ENCODE measurements around the gene ECPAS. TPM values are rescaled to one million over a fixed set of nuclear protein-coding genes. Genes with fewer than 3 reads are reported as not detected.
"Not testable (repeated sequence)": the region's sequence is repeated elsewhere in the genome, so short reads cannot be mapped to it uniquely, and the experiment has no call there.

Gene ECPAS
- total RNA-seq, 1 donor from 2014 or later: 117 TPM

DNA sequence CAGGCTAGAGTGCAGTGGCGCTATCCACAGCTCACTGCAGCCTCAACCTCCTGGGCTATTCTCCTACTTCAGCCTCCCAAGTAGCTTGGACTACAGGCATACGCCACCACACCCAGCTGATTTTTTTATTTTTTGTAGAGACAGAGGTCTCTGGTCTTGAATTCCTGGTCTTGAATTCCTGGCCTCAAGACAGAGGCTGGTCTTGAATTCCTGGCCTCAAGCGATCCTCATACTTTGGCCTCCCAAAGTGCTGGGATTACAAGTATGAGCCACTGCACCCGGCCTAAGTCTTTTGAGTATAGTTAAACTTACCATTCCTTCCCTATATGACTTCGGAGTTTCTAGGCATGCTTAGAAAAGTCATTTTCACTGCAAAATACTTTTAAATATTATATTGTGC lies 29.4 kb downstream of the ECPAS start:
- Mint-ChIP-seq H3K9me3 (ENCODE audit: low read depth) (no peaks in the 10 kb centered on the region), H3K27ac (no peak overlapping the region), H3K4me1 (ENCODE audit: low read depth) (peaks cover 63% of the 10 kb centered on the region), H3K4me3 (ENCODE audit: low read depth) (no peak overlapping the region), H3K36me3 (ENCODE audit: insufficient read depth) (peaks cover 5% of the 10 kb centered on the region), H3K27me3 (no peaks in the 10 kb centered on the region)
- TF ChIP-seq, protein P1, sequence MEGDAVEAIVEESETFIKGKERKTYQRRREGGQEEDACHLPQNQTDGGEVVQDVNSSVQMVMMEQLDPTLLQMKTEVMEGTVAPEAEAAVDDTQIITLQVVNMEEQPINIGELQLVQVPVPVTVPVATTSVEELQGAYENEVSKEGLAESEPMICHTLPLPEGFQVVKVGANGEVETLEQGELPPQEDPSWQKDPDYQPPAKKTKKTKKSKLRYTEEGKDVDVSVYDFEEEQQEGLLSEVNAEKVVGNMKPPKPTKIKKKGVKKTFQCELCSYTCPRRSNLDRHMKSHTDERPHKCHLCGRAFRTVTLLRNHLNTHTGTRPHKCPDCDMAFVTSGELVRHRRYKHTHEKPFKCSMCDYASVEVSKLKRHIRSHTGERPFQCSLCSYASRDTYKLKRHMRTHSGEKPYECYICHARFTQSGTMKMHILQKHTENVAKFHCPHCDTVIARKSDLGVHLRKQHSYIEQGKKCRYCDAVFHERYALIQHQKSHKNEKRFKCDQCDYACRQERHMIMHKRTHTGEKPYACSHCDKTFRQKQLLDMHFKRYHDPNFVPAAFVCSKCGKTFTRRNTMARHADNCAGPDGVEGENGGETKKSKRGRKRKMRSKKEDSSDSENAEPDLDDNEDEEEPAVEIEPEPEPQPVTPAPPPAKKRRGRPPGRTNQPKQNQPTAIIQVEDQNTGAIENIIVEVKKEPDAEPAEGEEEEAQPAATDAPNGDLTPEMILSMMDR (IDR thresholded peaks at IDR 0.05; ENCODE audit: unreplicated experiment): no peak
- DNase-seq (ENCODE audit: low spot score, unreplicated experiment): no peak

DNA sequence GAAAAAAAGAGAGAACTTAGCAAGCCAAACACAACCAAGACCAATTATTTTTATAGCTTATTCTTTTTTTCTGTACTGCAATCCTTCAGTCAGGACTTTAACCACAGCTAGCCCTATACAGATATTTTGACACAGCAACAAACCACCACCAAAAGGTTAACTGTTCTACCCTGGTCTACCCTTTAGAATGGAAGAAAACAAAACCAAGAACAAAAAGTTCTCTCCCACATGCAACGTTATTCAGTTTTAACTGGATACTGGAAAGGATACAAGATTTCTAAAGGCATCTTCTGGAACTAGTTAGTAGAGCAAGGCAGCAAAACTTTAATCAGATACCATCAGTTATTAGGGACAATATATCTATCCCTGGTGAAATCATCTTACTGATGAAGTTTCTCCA lies 32.6 kb downstream of the ECPAS start:
- H3K4me3 Mint-ChIP-seq (ENCODE audit: low read depth): no peak overlapping the region
- no peak for DNase-seq (ENCODE audit: low spot score, unreplicated experiment)
- TF ChIP-seq, protein P1 (IDR thresholded peaks at IDR 0.05; ENCODE audit: unreplicated experiment): no peak
- no peaks in the 10 kb centered on the region for H3K27me3 Mint-ChIP-seq
- no peak overlapping the region for H3K27ac Mint-ChIP-seq
- peaks cover 40% of the 10 kb centered on the region for H3K4me1 Mint-ChIP-seq (ENCODE audit: low read depth)
- H3K9me3 Mint-ChIP-seq (ENCODE audit: low read depth): no peaks in the 10 kb centered on the region
- H3K36me3 Mint-ChIP-seq (ENCODE audit: insufficient read depth): peaks cover 7% of the 10 kb centered on the region

DNA sequence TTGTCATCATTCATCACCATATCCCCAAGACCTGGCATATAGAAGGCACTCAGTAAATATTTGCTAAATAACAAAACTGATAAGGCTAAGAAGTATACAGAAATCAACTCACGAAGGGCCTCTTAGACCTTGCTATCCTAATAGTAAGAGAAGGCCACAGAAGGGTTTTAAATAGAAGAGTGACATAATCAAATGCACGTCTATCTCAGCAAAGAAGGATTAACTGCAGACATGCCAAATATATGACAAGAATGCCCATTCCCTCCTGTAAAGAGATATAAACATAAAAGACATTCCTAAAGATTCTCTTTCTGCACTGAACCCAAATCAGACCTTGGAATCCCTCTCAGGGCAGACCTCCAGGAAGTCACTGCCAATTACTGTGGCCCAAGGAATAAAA lies 34.1 kb downstream of the ECPAS start:
- peaks cover 32% of the 10 kb centered on the region for H3K4me1 Mint-ChIP-seq (ENCODE audit: low read depth)
- TF ChIP-seq, protein P1 (IDR thresholded peaks at IDR 0.05; ENCODE audit: unreplicated experiment): no peak
- peaks cover 15% of the 10 kb centered on the region for H3K36me3 Mint-ChIP-seq (ENCODE audit: insufficient read depth)
- no peak overlapping the region for H3K4me3 Mint-ChIP-seq (ENCODE audit: low read depth)
- DNase-seq (ENCODE audit: low spot score, unreplicated experiment): no peak
- no peaks in the 10 kb centered on the region for H3K27me3 Mint-ChIP-seq
- H3K27ac Mint-ChIP-seq: no peak overlapping the region
- H3K9me3 Mint-ChIP-seq (ENCODE audit: low read depth): no peaks in the 10 kb centered on the region

DNA sequence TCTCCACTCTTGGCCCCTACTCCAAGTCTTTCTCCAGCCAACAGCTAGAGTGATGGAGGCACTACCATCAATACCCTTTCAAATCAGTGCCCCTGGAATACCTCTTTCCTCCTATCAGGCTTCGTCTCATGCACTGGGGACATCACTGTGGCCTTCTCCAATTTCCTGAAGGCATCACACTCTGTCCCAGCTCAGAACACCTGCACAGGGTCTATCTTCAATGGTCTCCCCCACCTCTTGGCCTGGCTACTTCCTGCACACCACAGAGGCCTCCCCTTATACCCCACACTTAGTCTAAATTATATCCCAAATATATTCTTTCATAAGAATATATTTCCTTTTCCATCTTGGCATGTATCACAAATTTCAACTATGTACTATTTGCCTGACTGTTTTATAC lies 34.5 kb downstream of the ECPAS start:
- Mint-ChIP-seq H3K9me3 (ENCODE audit: low read depth) (no peaks in the 10 kb centered on the region), H3K4me1 (ENCODE audit: low read depth) (peaks cover 32% of the 10 kb centered on the region), H3K4me3 (ENCODE audit: low read depth) (no peak overlapping the region), H3K27ac (no peak overlapping the region), H3K36me3 (ENCODE audit: insufficient read depth) (peaks cover 16% of the 10 kb centered on the region), H3K27me3 (no peaks in the 10 kb centered on the region)
- no peak for DNase-seq (ENCODE audit: low spot score, unreplicated experiment)
- TF ChIP-seq, protein P1 (IDR thresholded peaks at IDR 0.05; ENCODE audit: unreplicated experiment): no peak

DNA sequence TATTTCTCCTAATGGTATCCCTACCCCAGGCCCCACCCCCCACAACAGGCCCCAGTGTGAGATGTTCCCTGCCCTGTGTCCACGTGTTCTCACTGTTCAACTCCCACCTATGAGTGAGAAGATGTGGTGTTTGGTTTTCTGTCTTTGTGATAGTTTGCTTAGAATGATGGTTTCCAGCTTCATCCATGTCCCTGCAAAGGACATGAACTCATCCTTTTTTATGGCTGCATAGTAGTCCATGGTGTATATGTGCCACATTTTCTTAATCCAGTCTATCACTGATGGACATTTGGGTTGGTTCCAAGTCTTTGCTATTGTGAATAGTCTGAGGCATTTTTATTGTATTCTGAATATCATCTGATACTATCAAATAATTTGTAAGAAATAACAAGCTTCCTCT lies 38.4 kb downstream of the ECPAS start:
- DNase-seq (ENCODE audit: low spot score, unreplicated experiment); H3K4me3 Mint-ChIP-seq (ENCODE audit: low read depth); H3K27ac Mint-ChIP-seq; H3K9me3 Mint-ChIP-seq (ENCODE audit: low read depth); H3K27me3 Mint-ChIP-seq: not testable (repeated sequence)
- Mint-ChIP-seq H3K36me3 (ENCODE audit: insufficient read depth) (peaks cover 27% of the 10 kb centered on the region), H3K4me1 (ENCODE audit: low read depth) (peaks cover 12% of the 10 kb centered on the region)

DNA sequence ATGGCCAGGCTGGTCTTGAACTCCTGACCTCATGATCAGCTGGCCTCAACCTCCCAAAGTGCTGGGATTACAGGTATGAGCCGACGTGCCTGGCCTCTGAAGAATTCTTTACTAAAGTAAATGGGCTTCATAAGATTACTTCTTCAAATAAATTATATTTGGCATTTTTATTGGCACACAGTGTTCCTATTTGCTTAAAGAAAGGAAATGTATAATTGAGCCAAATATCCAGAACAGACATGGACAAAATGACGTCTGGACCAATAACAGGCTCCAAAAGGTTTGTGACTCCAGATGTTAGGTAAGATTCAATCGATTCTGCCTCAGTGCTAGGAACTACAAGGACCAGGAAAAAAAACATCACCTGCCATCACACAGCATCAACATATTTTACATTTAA lies 40.7 kb downstream of the ECPAS start:
- H3K27ac Mint-ChIP-seq: no peak overlapping the region
- H3K27me3 Mint-ChIP-seq: no peaks in the 10 kb centered on the region
- H3K9me3 Mint-ChIP-seq (ENCODE audit: low read depth): no peaks in the 10 kb centered on the region
- H3K4me3 Mint-ChIP-seq (ENCODE audit: low read depth): no peak overlapping the region
- TF ChIP-seq, protein P1 (IDR thresholded peaks at IDR 0.05; ENCODE audit: unreplicated experiment): no peak
- peaks cover 35% of the 10 kb centered on the region for H3K36me3 Mint-ChIP-seq (ENCODE audit: insufficient read depth)
- DNase-seq (ENCODE audit: low spot score, unreplicated experiment): no peak
- H3K4me1 Mint-ChIP-seq (ENCODE audit: low read depth): peaks cover 2% of the 10 kb centered on the region
